HEK293T (cell line): Measurements from ENCODE around the gene ELOVL7.
"Not testable (repeated sequence)": the region's sequence is repeated elsewhere in the genome, so short reads cannot be mapped to it uniquely, and the experiment has no call there.

Experiments
- ARNT ChIP-seq: fragments of 450-650 bp; IDR thresholded peaks from 2 replicates; pipeline ENCODE4 v1.6.1; 2017; ENCODE audit warnings: mild to moderate bottlenecking
- BHLHE40 ChIP-seq: fragments of 450-650 bp; IDR thresholded peaks from 2 replicates; pipeline ENCODE4 v1.6.1; 2016; ENCODE audit warnings: mild to moderate bottlenecking, moderate library complexity, borderline replicate concordance
- CTBP1 ChIP-seq: fragments of 450-650 bp; IDR thresholded peaks from 2 replicates; pipeline ENCODE4 v1.6.1; 2016; ENCODE audit warnings: borderline replicate concordance
- FOXM1 ChIP-seq: fragments of 450-650 bp; IDR thresholded peaks from 2 replicates; pipeline ENCODE4 v1.6.1; 2017; ENCODE audit warnings: mild to moderate bottlenecking, borderline replicate concordance
- NFRKB ChIP-seq: fragments of 450-650 bp; IDR thresholded peaks from 2 replicates; pipeline ENCODE4 v1.6.1; 2016; ENCODE audit warnings: mild to moderate bottlenecking, moderate library complexity
- SUZ12 ChIP-seq: fragments of 450-650 bp; IDR thresholded peaks from 2 replicates; pipeline ENCODE4 v1.6.1; 2016; ENCODE audit warnings: mild to moderate bottlenecking
- TARDBP ChIP-seq: fragments of 450-650 bp; IDR thresholded peaks from 2 replicates; pipeline ENCODE4 v1.6.1; 2016
- TF ChIP-seq, protein P1 (sequence below): fragments of 450-650 bp; IDR thresholded peaks from 2 replicates; pipeline ENCODE4 v1.6.1; 2016

DNA sequence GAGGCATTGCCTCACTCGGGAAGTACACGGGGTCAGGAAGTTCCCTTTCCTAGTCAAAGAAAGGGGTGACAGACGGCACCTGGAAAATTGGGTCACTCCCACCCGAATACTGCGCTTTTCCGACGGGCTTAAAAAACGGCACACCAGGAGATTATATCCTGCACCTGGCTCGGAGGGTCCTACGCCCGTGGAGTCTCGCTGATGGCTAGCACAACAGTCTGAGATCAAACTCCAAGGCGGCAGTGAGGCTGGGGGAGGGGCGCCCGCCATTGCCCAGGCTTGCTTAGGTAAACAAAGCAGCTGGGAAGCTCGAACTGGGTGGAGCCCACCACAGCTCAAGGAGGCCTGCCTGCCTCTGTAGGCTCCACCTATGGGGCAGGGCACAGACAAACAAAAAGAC lies 16.5 kb upstream of the ELOVL7 start:
- TF ChIP-seq, protein P1, sequence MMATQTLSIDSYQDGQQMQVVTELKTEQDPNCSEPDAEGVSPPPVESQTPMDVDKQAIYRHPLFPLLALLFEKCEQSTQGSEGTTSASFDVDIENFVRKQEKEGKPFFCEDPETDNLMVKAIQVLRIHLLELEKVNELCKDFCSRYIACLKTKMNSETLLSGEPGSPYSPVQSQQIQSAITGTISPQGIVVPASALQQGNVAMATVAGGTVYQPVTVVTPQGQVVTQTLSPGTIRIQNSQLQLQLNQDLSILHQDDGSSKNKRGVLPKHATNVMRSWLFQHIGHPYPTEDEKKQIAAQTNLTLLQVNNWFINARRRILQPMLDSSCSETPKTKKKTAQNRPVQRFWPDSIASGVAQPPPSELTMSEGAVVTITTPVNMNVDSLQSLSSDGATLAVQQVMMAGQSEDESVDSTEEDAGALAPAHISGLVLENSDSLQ = not testable (repeated sequence)
- TF ChIP-seq BHLHE40, ARNT, CTBP1, TARDBP, SUZ12, FOXM1, NFRKB: not testable (repeated sequence)
